MCF 10A (cell line): Measurements from ENCODE around the gene ARHGAP22. TPM values are rescaled to one million over a fixed set of nuclear protein-coding genes. Genes with fewer than 3 reads are reported as not detected.

Experiments used
- BruUV-seq: library from RNA; stranded (reverse); fragments of 400-500 nt; replicated peaks from 2 replicates; lab custom pipeline; 2021; lab: Mats Ljungman, UMichigan
- CTCF ChIA-PET: fragments of 300-600 bp; sonication (Branson Sonifier 250); formaldehyde crosslinking; extraction: SDS; loops from one replicate; lab custom pipeline; 2021; ENCODE audit warnings: antibody characterized with exemption, inconsistent platforms; lab: Yijun Ruan, JAX
- POLR2A ChIA-PET: fragments of 300-600, 350-650 bp; sonication (Branson Sonifier 250); formaldehyde crosslinking; extraction: SDS; loops from one replicate; lab custom pipeline; 2020; ENCODE audit warnings: antibody characterized with exemption, inconsistent platforms; lab: Yijun Ruan, JAX
- DNase-seq: peaks from one replicate; pipeline ENCODE4 v3.0.0-alpha.2; 2018; ENCODE audit not compliant: unreplicated experiment
- H3K27ac Mint-ChIP-seq: one replicate; pipeline ENCODE4 v1.8.0; 2022; ENCODE audit warnings: mild to moderate bottlenecking, low read depth, mixed read lengths; ENCODE audit not compliant: unreplicated experiment
- H3K27me3 Mint-ChIP-seq: one replicate; pipeline ENCODE4 v1.8.0; 2022; ENCODE audit warnings: mixed read lengths; ENCODE audit not compliant: insufficient read depth, unreplicated experiment
- H3K36me3 Mint-ChIP-seq: one replicate; pipeline ENCODE4 v1.8.0; 2022; ENCODE audit warnings: mild to moderate bottlenecking, moderate library complexity, mixed read lengths; ENCODE audit not compliant: insufficient read depth, unreplicated experiment
- H3K4me1 Mint-ChIP-seq: one replicate; pipeline ENCODE4 v1.8.0; 2022; ENCODE audit warnings: mixed read lengths; ENCODE audit not compliant: insufficient read depth, unreplicated experiment
- H3K4me3 Mint-ChIP-seq: one replicate; pipeline ENCODE4 v1.8.0; 2022; ENCODE audit warnings: mild to moderate bottlenecking, moderate library complexity, mixed read lengths; ENCODE audit not compliant: unreplicated experiment
- H3K9me3 Mint-ChIP-seq: one replicate; pipeline ENCODE4 v1.8.0; 2022; ENCODE audit warnings: mixed read lengths; ENCODE audit not compliant: unreplicated experiment
- CTCF ChIP-seq: fragments of 200-600 bp; IDR thresholded peaks from one replicate; pipeline ENCODE4 v1.8.0; 2022; ENCODE audit warnings: antibody characterized with exemption, mild to moderate bottlenecking; ENCODE audit not compliant: unreplicated experiment
- intact Hi-C: fragments of 100-400 bp; cut with micrococcal nuclease; formaldehyde crosslinking; loops from 2 replicates; pipeline ENCODE4 v1.14.1; 2022
- total RNA-seq: library from RNA; stranded (reverse); gene quantifications from 2 replicates; pipeline ENCODE4 v1.2.3, GENCODE V29; 2022

The ARHGAP22 gene
- total RNA-seq, 1 experiment from 2014 or later: 6.3 TPM

GRCh38 chr10:48476279-48476982, 128.4 kb downstream of the ARHGAP22 start:
- Mint-ChIP-seq H3K9me3 (no peaks in the 10 kb centered on the region), H3K4me1 (peaks cover 4% of the 10 kb centered on the region), H3K27me3 (no peaks in the 10 kb centered on the region), H3K4me3 (no peak overlapping the region), H3K27ac (no peak overlapping the region), H3K36me3 (no peaks in the 10 kb centered on the region)
- DNase-seq: no peak
- POLR2A ChIA-PET: interaction anchor here (0.7 kb wide), 1 partner anchor 919 kb away, joined by 5 read pairs; no protein-coding TSS in a partner anchor
- no TSS peak for BruUV-seq
- CTCF ChIA-PET: interaction anchor here (0.7 kb wide), 1 partner anchor 331 kb away, joined by 4 read pairs; no protein-coding TSS in a partner anchor
- intact Hi-C loops: no loop called here
- TF ChIP-seq CTCF: no peak

GRCh38 chr10:48475943-48476278, 129.0 kb downstream of the ARHGAP22 start:
- no peak overlapping the region for H3K4me3 Mint-ChIP-seq
- no peaks in the 10 kb centered on the region for H3K27me3 Mint-ChIP-seq
- no peak overlapping the region for H3K27ac Mint-ChIP-seq
- peaks cover 7% of the 10 kb centered on the region for H3K4me1 Mint-ChIP-seq
- DNase-seq: no peak
- no peaks in the 10 kb centered on the region for H3K9me3 Mint-ChIP-seq
- H3K36me3 Mint-ChIP-seq: no peaks in the 10 kb centered on the region
- no TSS peak for BruUV-seq
- ChIA-PET CTCF (interaction anchor here (0.7 kb wide), 2 partner anchors 12 to 332 kb away, joined by 3 to 4 read pairs; no protein-coding TSS in a partner anchor), POLR2A (interaction anchor here (0.6 to 0.7 kb wide), 2 partner anchors 62 to 919 kb away, joined by 3 to 5 read pairs; no protein-coding TSS in a partner anchor)
- intact Hi-C loops: no loop called here
- TF ChIP-seq CTCF: no peak

- no peak for TF ChIP-seq CTCF
- no peaks in the 10 kb centered on the region for H3K9me3 Mint-ChIP-seq
- H3K4me3 Mint-ChIP-seq: no peak overlapping the region
- ChIA-PET CTCF (no interaction called here), POLR2A (no interaction called here)
- H3K36me3 Mint-ChIP-seq: no peaks in the 10 kb centered on the region
- H3K27me3 Mint-ChIP-seq: no peaks in the 10 kb centered on the region
- no peak overlapping the region for H3K27ac Mint-ChIP-seq
- H3K4me1 Mint-ChIP-seq: peaks cover 7% of the 10 kb centered on the region
- DNase-seq: no peak
- intact Hi-C loops: no loop called here
- no TSS peak for BruUV-seq
Observed at GRCh38 chr10:48474765-48475365, 130.0 kb downstream of the ARHGAP22 start.

GRCh38 chr10:48473704-48474103, 131.2 kb downstream of the ARHGAP22 start:
- POLR2A ChIA-PET: no interaction called here

More at GRCh38 chr10:48473704-48474103, 131.2 kb downstream of the ARHGAP22 start:
- CTCF ChIA-PET: no interaction called here
- no peak for DNase-seq
- Mint-ChIP-seq H3K27ac (no peak overlapping the region), H3K4me1 (peaks cover 7% of the 10 kb centered on the region), H3K4me3 (no peak overlapping the region), H3K9me3 (no peaks in the 10 kb centered on the region), H3K27me3 (no peaks in the 10 kb centered on the region), H3K36me3 (no peaks in the 10 kb centered on the region)
- intact Hi-C loops: no loop called here
- no peak for TF ChIP-seq CTCF
- BruUV-seq: no TSS peak
